Kidney capillary endothelial cell (primary cell): Measurements from ENCODE around the gene ZNF536.
"Not testable (repeated sequence)": the region's sequence is repeated elsewhere in the genome, so short reads cannot be mapped to it uniquely, and the experiment has no call there.

Experiments used
- DNase-seq: peaks from one replicate; pipeline ENCODE4 v3.0.0-alpha.2; 2018; ENCODE audit warnings: low spot score

The ZNF536 gene

DNA sequence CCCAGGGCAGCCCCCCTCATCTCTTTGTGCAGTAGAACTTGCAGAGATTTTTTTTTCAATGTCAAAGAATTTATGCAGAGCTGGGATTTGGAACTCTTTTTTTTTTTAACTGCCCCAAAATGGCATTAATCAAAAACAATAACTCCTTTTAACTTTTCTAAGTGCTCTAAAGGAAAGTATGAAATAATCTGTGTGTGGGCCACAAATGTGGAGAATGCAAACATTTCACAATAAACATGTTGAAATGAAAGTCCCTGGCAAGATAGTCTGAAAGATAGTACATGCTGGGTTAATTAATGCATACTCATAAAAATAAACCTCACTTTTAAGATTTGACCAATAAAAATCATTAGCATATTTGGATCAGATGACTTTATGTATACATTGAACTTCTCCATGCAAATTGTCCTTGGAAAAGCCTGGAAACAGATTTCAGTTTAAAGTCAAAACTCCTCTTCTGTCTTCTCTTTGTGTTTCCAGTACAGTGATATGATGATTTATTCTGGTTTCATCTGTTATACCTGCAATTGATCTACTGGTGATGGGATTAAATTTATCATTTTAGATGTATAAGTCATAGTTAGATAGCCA lies 30.5 kb upstream of the ZNF536 start:
- no peak for DNase-seq

DNA sequence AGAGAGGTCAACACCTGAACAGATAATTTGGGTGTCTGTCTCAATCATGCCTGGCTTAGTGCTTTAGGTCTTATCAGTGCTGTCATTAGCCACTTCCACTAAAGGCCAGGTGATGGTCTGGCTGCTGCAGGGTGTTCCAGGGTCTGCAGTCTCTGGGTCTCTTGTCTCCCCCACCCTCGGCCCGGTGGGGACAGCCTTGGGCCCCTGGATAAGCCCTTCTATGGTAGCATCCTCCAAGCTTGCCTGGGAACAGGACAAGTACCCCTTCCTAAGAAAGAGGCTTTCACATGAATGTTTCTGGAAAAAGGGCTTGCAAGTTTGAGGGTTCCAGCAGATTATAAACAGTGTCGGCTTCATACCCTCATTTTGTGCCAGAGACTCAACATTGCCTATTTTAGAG lies 29.3 kb upstream of the ZNF536 start:
- DNase-seq, result no peak

DNA sequence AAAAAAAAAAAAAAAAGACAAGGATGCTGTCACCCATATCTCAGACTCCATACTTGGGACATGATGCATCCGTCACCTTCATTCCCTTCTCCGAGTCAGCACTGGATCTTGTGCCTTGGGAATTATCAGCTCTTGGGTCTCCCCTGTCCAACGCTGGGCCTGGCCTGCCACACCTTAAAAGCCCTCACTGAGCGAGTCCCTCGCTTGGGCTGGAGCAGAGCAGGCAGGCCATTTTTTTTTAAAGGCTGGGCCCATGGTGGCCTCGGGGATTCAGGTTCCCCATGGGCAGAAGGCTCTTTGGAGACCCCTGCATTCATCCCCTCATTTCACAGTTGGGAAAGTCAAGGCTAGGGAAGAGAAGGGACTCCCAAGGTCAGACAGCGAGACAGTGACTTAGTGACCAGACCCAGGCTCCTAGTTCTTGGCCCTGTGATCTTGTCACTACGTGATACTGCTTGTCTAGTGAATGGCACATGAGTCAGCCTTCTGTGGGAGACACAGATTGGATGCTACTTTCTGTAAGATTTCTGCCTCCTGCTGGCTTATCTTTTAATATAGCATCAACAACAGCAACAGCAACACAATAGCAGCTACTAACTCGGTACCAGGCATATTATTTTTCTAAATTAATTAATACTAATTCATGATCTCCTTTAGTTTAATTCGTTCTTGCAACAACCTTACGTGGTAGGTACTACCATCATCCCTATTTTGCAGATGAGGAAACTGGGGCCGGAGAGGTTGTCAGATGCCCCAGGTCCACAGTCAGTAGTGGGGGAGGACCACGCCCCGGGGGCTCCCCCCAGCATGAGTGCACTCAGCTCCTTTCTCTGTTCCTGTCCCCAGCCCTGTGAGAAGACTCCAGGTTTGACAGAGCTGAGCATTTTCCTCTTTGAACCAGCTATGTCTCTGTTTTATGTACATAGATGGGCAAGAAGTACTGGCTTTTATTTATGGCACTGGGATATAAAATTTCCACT lies 27.4 kb upstream of the ZNF536 start:
- no peak for DNase-seq

DNA sequence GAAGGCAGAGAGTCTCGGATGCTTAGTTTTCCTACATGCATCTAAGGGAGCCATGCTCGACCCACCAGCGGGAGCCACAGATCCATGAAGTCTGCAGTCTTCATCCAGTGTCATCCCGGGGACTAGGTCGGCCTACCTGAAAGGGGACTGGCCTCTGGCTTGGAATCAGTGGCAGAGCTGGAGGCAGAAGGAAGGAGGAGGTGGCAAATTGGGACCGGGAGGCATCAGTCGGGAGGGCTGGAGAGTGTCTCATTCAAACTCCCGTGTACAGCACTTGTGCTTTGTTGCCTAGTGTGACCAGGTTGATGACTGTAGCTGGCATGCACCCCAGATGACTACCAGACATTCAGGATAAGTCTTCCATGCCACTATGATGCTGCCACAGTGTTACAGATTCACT lies 26.5 kb upstream of the ZNF536 start:
- no peak for DNase-seq

DNA sequence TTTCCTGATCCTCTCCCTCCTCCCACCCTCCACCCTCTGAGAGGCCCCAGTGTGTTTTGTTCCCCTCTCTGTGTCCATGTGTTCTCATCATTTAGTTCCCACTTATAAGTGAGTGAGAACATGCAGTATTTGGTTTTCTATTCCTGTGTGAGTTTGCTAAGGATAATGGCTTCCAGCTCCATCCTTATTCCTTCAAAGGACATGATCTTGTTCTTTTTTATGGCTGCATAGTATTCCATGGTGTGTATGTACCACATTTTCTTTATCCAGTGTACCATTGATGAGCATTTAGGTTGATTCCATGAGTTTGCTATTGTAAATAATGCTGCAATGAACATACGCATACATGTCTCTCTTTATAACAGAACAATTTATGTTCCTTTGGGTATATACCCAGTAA lies 25.7 kb upstream of the ZNF536 start:
- DNase-seq, result not testable (repeated sequence)

DNA sequence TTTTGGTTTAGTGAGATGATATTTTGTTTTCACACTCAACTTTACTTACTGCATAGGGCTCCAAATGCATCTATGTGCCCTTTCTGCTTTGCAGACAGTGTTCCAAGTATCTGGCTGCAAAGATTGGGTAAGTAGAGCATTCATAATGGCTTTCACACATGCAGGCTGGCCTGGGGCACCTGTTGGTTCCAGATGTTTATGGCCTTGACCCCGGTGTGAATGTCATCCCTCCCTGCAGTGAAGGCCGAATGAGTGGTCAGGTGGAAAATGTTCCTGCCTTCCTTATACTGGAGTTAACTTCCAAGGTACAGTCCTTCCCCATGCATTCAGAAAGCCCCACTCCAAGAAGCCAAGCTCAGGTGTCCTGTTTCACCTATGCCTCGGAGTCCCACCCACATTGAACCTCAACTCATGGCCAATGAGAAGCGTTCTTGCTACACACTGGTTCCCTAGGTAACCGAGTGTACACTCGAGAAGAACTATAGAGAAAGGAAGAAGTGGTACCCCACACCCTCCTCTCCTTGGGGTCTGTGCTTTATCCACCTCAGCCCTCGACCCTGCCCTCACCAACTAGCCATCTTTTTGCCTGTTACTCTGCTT lies 23.0 kb upstream of the ZNF536 start:
- DNase-seq, result no peak

DNA sequence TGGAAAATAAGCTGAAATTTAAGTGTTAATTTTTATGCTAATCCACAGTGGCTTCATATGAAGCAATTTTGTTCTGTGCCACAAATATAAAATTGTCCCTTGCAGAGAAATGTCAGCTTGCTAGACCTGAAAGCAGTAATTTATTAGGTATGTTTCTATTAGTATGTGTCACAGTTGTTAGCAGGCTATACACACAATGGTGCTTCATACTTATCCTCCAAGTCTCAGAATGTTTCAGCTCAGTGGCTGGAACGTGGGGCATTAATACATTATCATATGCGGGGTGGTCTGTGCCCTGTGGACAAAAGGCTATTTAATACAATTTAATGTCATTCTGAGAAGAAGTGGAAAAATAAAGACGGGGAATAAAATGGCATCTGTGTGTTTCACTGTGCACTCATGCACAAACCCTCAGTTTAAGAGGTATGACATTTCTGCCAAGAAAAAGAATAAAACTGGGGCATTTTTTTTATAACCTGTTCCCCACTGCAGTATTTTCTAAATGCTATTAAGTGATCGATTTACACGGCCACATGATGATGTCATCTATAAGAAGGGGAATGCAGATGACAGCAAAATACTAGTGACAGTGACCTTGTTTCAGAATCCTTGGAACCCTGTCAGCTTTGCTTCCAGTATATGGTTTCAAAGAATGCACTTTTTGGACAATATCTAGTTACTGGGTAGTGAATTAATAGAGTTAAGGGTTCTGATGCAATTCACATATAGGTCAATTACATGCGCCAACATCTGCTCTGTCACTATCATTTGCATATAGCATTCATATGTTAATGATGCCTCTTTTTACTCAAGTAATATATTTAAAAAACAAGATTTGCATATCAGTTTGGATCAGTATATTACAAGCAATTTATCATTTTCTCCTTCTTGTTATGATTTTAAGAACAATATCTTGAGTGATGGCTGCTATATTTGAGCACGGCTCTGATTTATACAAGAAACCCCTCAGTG lies 21.2 kb upstream of the ZNF536 start:
- no peak for DNase-seq

DNA sequence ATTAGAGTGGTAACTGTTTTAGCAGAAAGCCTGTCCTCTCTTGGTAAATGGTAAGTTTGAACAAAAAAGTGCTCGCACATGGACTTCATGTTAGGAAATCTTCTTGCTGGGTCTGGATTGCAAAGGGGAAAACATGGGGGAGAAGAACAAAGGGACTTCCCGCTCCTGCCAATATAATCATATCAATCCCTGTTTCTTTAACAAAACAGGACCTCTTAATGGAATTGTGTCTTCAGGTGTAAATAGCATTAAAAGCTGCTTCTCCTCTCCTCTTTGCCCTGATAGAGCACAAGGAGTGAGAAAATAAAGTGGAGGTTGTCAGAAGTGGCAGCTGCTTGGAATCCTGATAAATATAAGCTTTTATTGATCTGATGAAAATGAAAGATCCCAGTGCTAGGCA lies 20.4 kb upstream of the ZNF536 start:
- no peak for DNase-seq

DNA sequence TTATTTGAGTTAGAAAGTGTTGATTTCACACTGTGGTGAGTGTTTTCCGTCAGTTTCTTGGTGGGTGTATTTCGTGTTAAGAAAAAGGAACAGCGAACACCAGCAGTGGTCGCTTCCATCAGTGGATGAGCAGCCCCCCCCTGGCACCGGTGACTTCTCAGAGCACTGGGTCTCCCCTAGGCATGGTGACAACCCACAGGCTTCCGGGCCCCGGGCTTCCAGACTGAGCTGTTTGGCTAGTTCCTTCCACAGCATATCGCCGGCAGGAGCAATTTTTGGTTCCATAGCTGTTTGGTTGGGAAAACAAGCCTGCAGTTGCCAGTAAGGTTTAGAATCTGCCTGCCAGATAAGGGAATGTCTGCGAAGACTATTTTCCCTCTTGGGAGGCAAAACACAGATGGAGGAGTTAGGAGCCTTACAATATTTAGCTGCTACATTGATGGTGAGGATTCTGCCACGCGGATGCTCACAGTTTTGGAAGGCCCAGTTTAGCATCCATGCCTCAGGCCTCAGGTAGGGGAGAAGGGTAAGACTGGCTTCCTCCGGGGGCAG lies 18.7 kb upstream of the ZNF536 start:
- DNase-seq, result no peak

DNA sequence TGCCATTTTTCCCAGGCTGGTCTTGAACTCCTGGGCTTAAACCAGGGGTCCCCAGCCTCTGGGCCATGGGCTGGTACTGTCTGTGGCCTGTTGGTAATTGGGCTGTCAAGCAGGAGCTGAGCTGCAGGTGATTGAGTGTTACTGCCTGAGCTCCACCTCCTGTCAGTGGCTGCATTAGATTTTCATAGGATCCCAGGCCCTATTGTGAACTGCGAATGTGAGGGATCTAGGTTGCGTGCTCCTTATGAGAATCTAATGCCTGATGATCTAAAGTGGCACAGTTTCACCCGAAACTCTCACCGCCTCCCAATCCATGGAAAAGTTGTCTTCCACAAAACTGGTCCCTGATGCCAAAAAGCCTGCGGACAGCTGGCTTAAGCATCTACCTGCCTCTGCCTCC lies 16.6 kb upstream of the ZNF536 start:
- DNase-seq, result no peak

DNA sequence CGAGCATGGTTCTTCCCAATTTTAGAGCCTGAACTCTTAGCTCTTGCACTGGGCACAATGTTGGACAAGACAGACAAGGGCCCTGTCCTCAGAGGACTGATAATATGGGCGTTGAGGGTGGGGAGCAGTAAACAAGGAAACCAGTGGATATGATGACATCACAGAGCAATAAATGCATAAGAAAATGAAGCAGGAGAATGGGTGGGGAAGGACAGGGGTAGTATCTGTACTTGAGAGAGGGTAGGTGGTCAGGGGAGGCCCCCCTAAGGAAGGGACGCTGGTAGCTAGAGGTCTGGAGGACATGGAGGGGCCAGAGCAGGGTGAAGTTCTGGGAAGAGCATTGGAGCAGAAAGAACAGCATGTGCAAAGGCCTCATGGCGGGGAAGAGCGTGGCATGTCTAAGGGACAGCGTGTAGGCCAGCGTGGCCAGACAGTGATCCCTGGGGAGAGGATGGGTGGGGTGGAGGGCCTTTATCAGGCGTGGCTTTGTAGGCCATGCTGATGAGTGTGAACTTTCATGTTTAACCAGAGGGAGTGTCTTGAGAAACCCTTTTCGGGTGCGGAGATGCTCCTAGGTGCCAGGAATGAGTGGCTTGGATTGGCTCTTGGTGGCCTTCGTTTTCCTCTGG lies 15.1 kb upstream of the ZNF536 start:
- DNase-seq, result no peak

DNA sequence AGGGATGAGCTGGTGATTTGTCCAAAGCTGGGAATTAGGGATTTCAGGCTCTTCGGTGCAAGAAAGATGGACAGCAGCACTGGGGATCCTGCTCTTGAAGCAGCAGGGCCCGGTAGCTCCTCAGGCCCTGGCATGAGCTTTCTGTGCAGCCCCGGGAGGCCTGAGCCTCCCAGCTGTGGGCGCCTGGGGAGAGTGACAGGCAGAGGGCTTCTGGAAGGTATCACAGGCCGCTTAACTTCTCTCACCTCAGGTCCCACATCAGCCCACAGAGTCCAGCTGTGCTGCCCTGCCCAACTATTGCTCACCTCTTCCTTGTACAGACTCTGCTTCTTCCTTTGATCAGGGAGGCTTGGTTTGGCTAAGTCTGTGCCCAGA lies 14.6 kb upstream of the ZNF536 start:
- DNase-seq, result no peak

DNA sequence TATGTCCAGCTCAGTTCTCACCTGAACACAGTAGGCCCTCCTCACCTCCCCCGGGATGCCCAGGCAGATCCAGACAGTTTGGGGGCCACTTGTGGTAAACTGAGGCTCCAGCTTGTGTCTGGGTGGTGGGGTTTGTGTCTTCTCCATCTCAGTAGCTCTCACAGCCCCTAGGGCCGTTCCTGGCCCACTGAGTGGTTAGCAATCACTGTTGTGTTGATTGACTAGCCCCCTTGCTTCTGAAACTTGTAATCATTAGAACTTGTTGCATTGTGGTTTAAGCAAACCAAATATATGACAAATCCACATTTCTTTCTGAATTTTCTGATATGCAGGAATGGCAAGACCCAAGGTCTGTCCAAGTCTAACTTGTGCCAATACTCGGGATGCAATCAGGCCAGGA lies 13.9 kb upstream of the ZNF536 start:
- DNase-seq, result no peak

DNA sequence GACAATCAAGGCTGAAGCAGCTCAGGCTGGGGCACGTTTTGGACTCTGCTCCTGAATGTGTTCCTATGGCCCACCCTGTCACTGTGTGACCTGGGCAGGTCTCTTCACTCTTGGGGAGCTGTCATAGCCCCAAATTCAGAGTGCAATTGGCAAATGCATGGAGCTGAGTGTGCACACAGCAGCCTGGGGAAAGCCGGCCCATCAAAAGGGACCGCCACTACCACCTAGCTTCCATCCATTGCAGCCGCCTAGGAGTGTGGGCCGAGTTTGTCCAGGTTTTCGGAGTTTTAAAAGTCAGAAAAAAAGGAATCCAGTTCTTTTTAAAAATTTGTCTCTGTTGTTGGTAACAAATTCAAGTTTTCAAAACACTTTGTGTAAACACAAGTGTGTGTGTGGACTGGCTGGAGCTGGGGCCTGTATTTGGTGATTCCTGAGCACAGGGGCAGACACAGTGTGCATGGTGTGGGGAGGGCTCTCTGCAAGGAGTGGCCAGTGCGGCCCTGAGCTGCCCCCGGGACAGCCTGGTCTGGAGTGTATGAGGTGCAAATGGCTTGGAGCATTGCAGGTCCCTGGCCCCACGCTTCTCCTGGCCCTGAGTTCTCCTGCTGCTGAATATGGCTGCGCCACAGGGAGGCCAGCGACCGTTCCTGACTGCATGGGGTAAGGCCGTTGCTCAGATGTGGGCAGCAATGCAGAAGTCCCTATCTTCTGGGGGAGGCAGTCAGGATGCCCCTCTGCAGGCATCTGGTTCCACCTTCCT lies 13.2 kb upstream of the ZNF536 start:
- no peak for DNase-seq

DNA sequence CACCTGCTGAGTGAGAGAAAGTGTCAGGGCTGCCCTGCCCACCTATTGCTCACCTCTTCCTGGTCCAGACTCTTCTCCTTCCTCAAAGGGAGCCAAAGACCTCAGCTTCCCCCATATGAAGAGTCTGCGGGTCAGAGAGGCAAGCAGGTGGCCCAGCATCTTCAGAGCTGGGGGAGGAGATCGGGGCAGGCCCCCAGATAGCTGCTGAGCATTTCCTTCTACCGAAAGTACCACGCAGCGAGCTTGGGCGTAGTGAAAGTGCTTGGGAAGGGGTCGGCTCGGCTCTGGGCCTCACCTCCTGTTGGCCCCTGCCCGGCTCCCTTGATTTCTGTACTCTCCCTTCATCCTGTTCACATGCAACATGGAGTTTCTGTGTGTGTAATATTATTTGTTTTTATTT lies 12.2 kb upstream of the ZNF536 start:
- no peak for DNase-seq

DNA sequence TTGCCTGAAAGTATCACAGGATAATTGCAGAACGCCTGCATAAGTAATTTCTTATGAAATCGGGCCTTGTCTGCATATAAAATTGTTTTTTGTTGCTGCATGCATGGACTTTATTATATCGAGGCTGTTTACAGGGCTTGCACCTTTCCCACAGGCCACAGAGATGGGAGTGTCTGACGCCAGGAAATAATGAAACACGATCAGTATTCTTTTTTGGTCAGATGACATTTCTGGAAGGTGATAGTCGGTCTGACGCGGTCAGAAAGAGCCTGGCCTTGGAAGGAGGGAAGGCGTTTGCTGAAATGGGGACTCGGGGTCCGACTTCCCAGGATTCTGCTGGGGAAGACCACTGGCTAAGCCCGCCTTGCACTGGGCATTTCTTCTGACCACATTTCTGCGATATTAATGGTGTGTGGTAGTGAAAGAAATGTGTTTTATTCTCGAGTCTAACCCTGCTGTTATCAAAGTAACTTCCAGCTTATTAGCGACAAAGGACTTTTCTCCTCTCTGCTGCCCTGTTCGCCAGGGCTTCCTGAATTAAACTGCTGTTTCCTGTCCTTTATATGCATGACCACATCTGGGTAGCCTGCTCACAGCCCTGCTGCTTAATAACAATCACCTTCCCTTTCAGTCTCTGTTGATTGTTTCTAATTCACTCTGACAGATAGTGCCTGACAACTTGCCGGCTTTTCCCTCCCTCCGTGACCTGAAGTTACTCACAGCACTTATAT lies 11.6 kb upstream of the ZNF536 start:
- peak; percentile 23 for DNase-seq

DNA sequence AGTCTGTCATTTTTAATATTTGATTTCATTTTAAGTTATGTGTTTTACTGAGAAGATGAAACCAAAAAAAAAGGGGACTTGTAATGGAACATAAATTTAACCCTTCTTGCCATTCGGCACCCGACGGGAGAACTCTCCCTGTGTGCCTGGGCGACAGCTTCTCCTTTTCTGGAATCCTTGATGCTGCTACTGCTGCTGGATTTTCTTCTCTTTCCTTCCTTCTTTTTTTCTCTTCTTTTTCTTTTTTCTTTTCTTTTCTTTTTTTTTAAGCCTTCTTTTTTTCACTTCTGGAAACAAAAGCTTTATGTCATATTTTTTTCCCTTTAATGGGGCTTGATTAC lies 11.1 kb upstream of the ZNF536 start:
- DNase-seq, result no peak

DNA sequence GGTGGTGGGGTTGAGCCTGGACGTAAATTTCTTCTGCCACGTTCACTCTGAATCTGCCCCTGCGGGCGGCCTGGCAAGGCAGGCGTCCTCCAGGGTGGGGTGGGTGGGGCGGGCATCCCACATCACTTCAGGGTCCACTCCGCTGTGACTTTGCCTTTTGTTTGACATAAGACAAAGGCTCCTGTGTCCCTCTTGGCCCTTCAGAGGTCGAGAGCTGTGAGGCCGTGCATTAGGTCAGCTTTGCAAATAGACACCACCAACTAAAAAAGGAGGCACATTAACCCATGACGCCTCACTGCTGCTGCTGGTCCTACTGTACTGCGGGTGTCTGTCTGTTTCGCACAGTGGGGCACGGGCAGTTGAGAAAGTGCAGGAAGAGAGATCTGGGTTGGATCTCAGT lies 10.5 kb upstream of the ZNF536 start:
- DNase-seq, result no peak

DNA sequence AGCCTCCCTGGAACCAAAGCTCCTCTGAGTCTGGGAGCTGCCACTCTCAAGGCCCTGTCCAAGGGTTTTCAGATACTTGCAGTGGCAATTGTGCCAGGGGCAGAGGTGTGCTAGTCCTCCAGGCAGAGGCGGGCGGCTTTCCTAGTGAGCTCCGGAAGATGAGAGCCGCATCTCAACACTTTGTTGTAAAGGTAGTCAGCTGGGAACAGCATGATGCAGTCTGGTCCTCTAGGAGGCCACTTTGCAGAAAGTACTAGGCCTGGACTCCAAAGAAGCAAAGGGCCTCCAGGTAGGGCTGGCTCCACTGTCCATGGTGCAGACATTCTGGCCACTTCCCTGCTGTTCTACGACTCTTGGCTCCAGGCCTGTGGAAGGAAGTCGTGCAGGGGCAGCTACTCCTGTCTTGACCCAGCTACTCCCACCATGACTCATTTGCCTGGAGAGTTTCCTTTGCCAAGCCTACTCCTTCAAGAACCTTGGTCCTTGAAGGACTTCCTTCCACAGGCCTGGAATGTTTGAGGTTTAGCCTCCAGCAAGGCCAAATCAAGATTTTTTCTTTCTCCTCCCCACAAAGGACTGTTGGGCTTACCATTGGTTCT lies 9.9 kb upstream of the ZNF536 start:
- peak; percentile 7 for DNase-seq

DNA sequence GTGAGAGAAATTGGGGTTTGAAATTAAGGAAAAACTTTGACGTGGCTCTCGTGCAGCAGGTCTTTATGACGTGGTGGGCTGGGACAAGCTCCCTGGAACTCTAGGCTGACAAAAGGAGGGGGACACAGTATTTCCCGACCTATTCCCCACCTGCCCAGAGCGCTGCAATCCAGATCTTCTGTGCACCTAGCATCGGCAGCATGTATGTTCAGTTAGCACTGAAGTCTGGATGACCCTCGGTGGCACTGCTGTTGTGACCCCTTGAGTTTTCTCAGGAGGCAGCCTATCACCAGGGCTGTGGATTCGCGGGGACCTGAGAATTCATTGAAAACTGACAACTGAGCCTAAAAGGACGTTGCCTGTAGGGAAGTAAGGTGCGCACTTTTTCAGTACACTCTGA lies 9.1 kb upstream of the ZNF536 start:
- no peak for DNase-seq
